Activated CD4-positive, alpha-beta T cell treated with anti-CD3 and anti-CD28 coated beads, Interleukin-2, Interleukin-6, amounts not matched to agents 100 ng/mL and 50 ng/mL, durations not matched to agents 16 hours and 8 hours (primary cell): ENCODE data around the gene SERPINB11.
"Not testable (repeated sequence)": the region's sequence is repeated elsewhere in the genome, so short reads cannot be mapped to it uniquely, and the experiment has no call there.

Experiments
- DNase-seq: peaks from one replicate; pipeline ENCODE4 v3.0.0-alpha.2; 2020

The SERPINB11 gene

GRCh38 chr18:63702660-63703059 lies at the start of gene SERPINB11:
TSS of gene SERPINB11 (plus strand) at chr18:63702960. CDS start at chr18:63710194, 7,234 bp downstream.
- DNase-seq, result no peak

- not testable (repeated sequence) for DNase-seq
Measured at GRCh38 chr18:63658920-63659319, 43.8 kb upstream of the SERPINB11 start.

- not testable (repeated sequence) for DNase-seq
Measured at GRCh38 chr18:63661750-63662149, 41.0 kb upstream of the SERPINB11 start, which contains the start of gene SERPINB3. TSS of gene SERPINB3 (minus strand) at chr18:63661893. CDS start at chr18:63661216, 677 bp downstream.

- DNase-seq, result no peak
Measured at GRCh38 chr18:63664571-63664970, 38.2 kb upstream of the SERPINB11 start.

- DNase-seq, result no peak
Measured at GRCh38 chr18:63676526-63677323, 26.0 kb upstream of the SERPINB11 start.

GRCh38 chr18:63677500-63678225 lies 25.1 kb upstream of the SERPINB11 start:
- no peak for DNase-seq

- DNase-seq, result no peak
Measured at GRCh38 chr18:63679820-63680606, 22.7 kb upstream of the SERPINB11 start.

- DNase-seq, result no peak
Measured at GRCh38 chr18:63681449-63682340, 21.1 kb upstream of the SERPINB11 start.

GRCh38 chr18:63683152-63683551 lies 19.6 kb upstream of the SERPINB11 start:
- no peak for DNase-seq

GRCh38 chr18:63683890-63684289 lies 18.9 kb upstream of the SERPINB11 start:
- no peak for DNase-seq

- DNase-seq, result no peak
Measured at GRCh38 chr18:63684718-63685117, 18.0 kb upstream of the SERPINB11 start.

GRCh38 chr18:63686871-63687270 lies 15.9 kb upstream of the SERPINB11 start:
- no peak for DNase-seq

- DNase-seq, result no peak
Measured at GRCh38 chr18:63689064-63689463, 13.7 kb upstream of the SERPINB11 start.

GRCh38 chr18:63697097-63697660 lies 5.6 kb upstream of the SERPINB11 start:
- DNase-seq, result no peak

- DNase-seq, result no peak
Measured at GRCh38 chr18:63700501-63700900, 2.3 kb upstream of the SERPINB11 start.

- no peak for DNase-seq
Measured at GRCh38 chr18:63701952-63702351, 808 bp upstream of the SERPINB11 start.

- DNase-seq, result no peak
Measured at GRCh38 chr18:63705401-63705800, 2.6 kb downstream of the SERPINB11 start.

GRCh38 chr18:63707816-63708215 lies 5.1 kb downstream of the SERPINB11 start:
- DNase-seq, result no peak

GRCh38 chr18:63708650-63709049 lies 5.9 kb downstream of the SERPINB11 start:
- no peak for DNase-seq

GRCh38 chr18:63725682-63726480 lies 23.1 kb downstream of the SERPINB11 start:
- no peak for DNase-seq

GRCh38 chr18:63730773-63731172 lies 28.0 kb downstream of the SERPINB11 start:
- DNase-seq, result no peak
